ENCODE data around the gene GRIK4.

Gene GRIK4

GRCh38 chr11:120928627-120929026 lies 417.1 kb downstream of the GRIK4 start:
- DNase-seq: no peak

- DNase-seq: no peak
Measured at GRCh38 chr11:120929090-120929489, 417.5 kb downstream of the GRIK4 start.

GRCh38 chr11:120929664-120930154 lies 418.2 kb downstream of the GRIK4 start:
- DNase-seq: peak in 3 of 5 experiments; percentile 9 to 53 (median 10)

DNA sequence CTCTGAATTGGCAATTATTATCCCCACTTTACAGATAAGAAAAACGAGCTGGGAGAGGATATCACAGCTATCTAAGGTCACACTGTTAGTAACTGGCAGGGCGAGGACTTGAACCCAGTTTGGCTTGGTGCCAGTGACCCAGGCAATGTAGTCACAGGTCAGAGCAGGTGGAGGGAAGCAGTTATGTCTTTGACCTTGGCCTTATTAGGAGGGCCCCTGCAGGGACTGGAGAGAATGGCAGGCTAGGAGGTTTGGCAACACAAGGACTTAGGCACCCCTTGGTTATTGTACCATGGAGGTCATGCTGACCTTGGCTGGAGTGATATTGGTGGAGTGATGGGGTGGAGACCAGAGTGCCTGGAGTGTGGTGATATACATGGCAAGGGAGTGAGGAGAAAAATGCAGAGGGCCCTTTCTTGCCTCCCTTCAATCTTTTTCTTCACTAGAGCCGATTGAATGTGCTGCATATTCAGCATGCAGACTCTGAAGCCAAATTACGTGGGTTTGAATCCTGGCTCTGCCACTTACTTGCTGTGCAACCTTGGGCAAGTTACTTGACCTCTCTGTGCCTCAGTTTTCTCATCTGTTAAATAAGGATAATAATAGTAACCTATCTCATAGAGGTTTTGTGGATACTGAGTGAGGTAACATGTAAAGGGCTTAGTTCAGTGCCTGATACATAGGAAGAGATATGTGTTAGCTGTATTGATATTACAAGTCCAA lies 419.7 kb downstream of the GRIK4 start:
- DNase-seq: no peak

DNA sequence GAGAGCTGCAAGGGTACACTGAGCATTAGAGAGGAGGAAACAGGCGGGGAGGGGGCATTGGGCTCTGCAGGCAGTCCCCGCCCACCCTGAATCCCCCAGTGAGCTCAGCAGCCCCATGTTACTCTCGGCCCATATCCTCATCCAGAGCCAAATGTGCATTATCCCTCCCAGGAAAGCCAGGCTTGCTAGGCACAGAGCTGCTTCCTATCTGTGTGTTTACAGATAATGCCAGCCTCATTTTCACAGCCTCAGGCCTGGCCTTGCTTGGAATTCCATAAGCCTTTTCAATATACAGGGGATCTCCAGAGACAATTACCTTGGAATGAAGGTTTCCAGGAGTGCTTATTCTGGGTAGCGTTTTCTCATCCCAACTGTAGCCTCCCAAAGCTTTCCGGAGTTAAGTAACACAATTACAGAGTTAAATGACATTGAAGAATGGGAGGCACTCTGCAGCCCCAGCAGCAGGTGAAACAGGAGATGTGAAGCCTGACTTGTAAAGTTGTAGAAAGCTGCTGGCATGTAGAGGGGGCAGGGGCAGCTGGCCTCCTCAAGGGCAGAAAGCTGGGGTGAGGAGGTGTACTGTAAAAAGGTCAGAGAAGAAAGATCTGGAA lies 420.9 kb downstream of the GRIK4 start:
- no peak for DNase-seq

GRCh38 chr11:120936356-120936755 lies 424.8 kb downstream of the GRIK4 start:
- DNase-seq: no peak

- no peak for DNase-seq
Measured at GRCh38 chr11:120937501-120937900, 426.0 kb downstream of the GRIK4 start.

DNA sequence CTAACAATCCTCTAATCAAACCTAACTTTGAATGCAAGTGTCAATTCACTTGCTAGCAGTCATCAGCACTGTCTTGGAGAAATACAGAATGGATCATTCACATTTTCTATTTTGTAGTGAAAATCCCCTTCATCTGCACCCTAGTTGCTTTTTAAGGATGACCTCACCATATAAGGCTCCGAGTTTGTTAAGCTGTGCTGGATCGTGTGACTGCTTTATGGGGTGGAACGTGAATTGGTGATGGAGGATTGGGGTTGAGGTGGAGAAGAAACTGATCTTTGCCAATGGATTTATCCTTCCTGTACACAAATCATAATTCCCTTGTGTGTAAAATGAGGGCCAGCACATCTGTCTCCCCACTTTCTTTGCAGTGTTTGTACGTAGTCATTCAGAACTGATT lies 426.7 kb downstream of the GRIK4 start:
- DNase-seq: no peak

DNA sequence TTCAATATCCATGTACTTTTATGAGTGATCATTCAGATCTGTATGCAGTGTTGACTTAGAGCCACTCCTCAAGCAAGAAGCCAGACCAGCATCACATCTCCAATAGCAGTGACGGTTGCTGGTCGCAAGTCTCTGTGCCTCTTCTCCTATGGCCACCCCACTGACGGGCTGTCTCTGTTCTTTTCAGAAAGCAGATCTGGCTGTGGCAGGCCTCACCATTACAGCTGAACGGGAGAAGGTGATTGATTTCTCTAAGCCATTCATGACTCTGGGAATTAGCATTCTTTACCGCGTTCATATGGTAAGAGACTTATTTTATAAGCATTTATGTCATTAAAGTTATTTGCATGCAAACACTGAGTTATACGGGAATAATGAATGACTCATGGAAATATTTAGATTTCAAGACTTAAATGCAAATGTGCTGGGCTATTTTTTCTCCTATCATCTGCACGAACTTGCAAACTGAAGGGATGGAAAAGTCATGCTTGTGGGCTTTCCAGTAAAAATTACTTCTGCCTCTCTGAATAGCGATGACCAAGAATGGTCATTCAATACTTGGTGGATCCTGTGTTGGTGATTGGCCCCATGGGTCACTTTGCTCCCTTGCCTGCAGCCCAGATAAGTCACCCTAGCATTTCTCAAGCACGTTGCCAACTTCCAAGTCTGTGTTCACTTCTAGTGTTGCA lies 428.8 kb downstream of the GRIK4 start:
- no peak for DNase-seq

GRCh38 chr11:120941000-120941399 lies 429.5 kb downstream of the GRIK4 start:
- no peak for DNase-seq

GRCh38 chr11:120942701-120943100 lies 431.2 kb downstream of the GRIK4 start:
- no peak for DNase-seq

- no peak for DNase-seq
Measured at GRCh38 chr11:120945042-120945441, 433.5 kb downstream of the GRIK4 start.

GRCh38 chr11:120950880-120951279 lies 439.3 kb downstream of the GRIK4 start:
- no peak for DNase-seq

- DNase-seq: peak in 4 of 5 experiments; percentile 16 to 50 (median 31)
Measured at GRCh38 chr11:120952461-120953434, 441.2 kb downstream of the GRIK4 start.

DNA sequence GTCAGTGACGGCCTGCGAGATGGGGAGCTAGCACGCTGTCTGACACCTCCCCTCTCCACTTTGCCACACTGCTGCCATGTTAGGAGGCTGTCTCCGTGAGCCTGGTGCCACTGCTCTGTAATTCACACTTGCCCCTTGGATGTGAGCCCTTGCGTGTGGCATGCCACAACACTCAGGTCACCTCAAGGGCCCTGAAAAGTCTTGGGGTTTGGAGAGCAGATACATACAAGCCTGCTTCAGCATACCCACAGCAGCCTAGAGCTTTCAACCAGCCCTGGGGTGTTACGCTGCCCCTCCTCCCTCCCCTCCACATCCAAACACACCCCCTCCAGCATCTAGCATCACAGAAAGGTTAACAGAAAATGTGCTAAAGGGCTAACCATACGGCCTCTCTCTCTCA lies 442.8 kb downstream of the GRIK4 start:
- DNase-seq: no peak

DNA sequence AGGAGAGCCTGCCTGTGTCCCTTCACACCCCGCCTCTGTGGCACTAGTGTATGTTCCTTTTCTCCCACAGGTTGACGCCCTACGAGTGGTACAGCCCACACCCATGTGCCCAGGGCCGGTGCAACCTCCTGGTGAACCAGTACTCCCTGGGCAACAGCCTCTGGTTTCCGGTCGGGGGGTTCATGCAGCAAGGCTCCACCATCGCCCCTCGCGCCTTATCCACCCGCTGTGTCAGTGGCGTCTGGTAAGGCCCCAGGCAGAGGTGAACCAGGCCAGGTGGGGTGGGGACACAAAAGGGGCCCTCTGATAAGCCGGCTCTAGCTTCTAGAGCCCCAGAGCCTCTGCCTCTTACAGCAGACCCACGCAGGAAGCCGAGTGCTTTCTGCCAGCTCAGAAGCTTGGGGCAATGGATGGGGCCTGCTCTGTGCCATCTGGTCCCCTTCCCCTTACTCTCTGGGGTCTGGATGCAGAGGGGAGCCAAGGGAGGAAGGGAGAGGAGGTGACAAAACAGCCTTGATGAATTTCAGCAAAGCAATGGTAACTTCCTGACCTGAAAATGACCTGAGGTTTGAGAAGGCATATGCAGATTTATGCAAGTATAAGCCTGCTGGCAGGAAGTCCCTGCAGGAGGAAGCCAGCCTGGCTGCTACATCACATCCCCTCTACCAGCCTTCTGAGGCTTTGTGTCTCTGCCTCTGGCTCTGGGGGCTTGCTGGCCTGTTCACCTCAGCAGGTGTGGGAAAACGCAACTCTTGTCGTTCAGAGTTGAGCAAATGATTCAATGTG lies 445.4 kb downstream of the GRIK4 start:
- DNase-seq: peak in 1 of 5 experiments; percentile 48

DNA sequence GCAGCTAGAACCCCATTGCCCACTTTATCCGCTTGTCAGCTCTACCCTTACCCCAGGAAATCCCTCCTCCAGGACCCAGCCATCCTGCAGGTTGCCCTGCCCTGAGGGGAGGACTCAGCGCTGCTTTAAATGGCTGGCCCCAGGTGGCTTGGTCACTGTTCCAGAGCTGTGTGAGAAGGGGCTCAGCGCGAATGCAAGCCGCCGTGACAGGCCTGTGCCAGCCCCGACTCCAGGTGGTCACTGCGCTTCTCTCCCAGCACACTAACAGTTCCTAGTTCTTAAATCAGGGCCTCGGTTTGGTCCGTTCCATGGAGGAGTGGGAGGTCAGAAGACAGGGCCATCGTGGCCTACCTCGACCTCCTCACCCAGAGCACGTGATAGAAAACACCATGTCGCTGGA lies 446.6 kb downstream of the GRIK4 start:
- no peak for DNase-seq

DNA sequence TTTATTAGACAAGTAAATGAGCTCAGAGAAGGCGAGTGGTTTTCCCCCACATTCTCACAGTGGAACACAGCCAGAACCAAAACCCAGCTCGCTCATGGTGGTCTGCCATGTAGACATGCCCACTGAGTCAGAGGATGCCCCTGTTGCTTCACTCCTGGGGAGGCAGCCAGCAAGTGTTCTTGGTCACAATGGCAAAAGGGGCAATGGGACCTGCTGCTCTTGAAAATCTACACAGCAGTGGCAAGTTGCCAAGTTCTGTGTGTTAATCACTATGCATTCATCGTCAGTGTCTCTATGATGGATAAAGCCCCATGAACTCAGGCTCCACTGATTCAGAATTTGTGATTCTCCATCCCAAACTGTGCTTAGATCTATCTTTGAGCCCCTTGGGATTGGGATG lies 447.6 kb downstream of the GRIK4 start:
- DNase-seq: no peak

DNA sequence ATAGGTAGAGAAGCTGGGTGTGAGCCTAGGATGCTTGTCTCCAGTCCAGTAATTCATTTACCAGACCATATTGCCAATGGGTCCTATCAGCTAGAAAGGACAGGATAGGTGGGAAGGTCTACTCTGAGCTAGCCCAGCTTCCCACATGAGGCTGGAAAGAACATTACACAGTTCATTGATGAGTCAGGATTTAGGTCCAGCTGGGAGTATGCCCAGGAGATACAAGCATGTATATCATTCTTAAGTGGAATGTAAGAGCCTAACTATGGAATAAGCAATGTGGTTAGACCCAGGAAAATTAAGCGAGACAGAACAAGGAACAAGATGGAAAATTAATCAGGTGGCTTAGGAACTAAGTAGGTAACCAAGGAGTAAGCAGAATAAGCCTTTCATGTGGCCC lies 453.3 kb downstream of the GRIK4 start:
- no peak for DNase-seq

DNA sequence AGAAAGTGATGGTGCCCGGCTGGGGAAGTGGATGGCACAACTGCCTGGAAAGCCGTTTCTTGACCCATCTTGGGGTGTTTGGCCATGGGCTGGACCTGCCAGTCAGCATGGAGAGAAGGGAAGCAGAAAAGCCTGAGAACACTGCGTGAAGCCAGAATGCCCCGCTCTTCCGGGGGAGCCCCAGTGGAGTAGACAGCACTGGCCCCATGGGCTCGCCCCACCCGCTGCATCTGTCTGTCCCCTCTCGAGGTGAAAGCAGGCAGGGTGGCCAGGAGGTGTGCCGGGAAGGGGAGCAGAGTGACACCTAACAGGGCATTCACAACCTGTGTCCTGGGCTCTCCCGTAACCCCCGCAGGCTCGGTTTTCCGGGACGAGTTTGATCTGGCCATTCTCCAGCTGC lies 455.3 kb downstream of the GRIK4 start:
- DNase-seq: no peak

DNA sequence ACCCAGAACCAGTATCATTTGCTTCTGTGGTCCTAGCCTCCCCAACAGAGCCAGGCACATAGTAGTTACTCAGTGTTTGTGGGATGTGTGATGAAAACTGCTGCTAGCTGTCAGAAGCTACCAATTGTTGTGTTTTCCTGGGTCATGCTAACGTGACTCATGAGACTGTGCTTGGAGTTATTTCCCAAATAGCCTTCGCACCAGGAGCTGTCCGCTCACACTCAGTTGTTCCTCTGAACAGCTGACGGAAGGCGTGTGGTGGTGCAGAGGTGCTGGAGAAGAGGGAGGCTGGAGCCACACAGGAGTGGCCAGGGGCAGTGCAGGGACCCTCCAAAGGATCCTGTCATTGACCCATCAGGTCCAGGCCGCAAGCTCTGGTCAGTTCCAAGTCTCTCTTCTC lies 458.4 kb downstream of the GRIK4 start:
- DNase-seq: no peak

- DNase-seq: no peak
Measured at GRCh38 chr11:120971825-120972224, 460.3 kb downstream of the GRIK4 start.

Measured in T-helper 2 cell (primary cell).